CD4-positive, alpha-beta T cell treated with Interleukin-6 for 4 hours (primary cell): ENCODE measurements around the gene CDC20B.
A peak's percentile ranks its signal among the peaks of the same experiment; 100 is the strongest.
"Not testable (repeated sequence)": the region's sequence is repeated elsewhere in the genome, so short reads cannot be mapped to it uniquely, and the experiment has no call there.

ENCODE experiments used
- DNase-seq: peaks from one replicate; pipeline ENCODE4 v3.0.0-alpha.2; 2020; ENCODE audit warnings: mixed read lengths

CDC20B gene

DNA sequence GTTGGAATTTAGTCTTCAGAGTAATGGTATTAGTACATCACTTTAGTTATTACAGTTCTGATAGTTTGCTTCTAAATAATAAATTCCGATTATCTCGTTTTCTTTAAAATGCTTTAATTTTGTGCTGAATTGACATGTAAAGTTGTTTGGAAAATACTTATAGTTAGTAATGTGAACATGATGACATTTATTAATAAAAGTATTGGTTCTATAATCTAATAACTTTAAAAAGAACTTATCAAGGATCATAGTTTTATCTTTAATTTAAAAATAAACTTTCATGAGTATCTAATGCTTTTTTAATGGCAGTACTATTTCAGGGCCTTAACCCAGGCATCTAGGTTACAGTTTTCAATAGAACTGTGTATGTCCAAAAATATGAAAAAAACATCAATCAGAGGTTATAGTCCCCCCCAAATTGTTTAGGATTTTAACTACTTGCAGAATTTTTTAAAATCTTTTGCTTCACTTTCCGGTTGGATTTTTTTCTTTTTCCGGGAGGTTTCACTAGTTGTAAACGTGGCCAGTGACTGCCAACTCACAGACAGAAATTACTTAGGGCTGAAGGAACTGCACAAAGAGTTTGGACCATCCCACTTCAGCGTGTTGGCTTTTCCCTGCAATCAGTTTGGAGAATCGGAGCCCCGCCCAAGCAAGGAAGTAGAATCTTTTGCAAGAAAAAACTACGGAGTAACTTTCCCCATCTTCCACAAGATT is 12.3 kb downstream of the CDC20B start:
- no peak for DNase-seq

DNA sequence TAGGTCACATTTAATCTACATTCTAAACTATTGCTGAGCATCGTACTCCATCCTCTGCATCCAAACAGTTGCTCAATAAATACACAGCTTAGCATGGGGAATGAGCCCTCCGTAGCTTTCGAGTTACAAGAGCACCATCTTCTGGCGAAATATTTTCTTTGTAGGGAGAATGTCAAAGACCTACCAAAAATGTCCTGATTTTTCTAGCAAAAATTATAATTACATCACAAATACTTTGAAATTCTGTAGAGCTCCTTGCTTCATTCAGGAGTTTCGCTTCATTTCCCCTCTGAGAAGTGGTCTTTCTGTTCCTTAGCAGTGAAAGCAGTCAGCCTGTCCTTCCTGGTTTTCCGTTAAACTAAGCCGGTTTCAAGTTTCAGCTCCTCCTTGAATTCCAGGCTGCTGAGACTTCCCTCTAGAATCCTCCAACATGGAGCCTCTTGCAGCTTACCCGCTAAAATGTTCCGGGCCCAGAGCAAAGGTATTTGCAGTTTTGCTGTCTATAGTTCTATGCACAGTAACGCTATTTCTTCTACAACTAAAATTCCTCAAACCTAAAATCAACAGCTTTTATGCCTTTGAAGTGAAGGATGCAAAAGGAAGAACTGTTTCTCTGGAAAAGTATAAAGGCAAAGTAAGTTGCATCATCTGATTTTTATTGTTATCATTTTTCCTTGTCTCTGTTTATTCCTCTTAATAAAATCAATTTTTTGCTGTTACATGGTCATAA is 13.0 kb downstream of the CDC20B start, which contains the start of gene GPX8:
TSS of gene GPX8 (plus strand) at position 409 of the 730 bp plus-strand sequence. CDS start at position 431, 22 bp downstream.
- peak; percentile 20 for DNase-seq

DNA sequence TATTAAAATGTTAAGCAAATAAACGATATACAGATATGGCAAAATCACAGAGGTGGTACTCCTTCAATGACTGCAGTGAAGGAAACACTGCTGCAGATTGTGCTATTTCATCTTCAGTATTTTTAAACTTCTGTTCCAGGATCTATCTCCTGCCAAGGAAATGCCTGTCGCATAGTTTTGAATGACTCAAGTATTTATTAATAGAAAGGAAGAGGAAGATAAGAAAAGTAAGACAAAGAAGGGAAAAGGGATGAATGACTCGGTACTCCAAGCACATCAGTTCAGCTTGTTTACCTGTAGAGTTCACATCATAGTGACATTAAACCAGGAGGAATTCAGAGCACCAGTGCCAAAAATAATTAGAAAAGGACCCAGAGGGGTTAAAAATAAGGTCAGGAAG is 18.1 kb downstream of the CDC20B start:
- DNase-seq: no peak

DNA sequence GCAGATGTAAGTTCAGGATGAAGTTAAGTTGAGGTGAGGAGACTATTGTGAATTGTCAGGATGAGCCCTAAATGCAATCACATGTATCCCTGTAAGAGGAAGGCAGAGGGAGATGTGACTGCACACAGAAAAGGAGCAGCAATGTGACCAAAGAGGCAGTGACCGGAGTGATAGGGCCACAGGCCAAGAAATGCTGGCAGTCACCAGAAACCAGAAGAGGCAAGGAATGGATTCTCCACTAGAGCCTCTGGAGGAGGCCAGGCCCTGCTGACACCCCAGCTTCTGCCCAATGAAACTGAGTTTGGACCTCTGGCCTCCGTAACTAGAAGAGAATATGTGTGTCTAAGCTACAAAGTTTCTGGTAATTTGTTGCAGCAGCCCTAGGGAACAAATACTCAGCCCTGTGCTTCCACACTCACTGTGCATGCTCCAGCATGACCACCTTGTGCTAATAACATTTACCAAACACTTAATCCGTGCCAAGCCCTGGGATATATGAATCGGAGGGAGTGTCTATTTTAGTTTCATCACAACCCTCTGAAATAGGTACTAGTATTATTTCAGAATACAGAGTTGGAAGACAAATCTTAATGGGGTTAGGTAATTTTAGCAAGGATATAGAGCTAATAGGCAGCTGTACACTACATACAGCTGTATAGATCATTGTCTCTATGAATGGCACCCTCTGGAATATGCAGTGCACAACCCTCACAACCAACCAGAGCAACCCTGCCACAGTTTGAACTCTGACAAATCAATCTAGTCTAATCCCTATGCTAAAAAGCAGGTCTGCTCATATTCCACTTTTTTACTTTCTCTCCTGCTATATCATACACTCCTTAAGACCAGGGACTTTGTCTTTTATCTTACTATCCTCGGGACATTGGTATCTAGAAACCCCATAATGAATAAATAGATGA is 20.8 kb downstream of the CDC20B start:
- DNase-seq: no peak

DNA sequence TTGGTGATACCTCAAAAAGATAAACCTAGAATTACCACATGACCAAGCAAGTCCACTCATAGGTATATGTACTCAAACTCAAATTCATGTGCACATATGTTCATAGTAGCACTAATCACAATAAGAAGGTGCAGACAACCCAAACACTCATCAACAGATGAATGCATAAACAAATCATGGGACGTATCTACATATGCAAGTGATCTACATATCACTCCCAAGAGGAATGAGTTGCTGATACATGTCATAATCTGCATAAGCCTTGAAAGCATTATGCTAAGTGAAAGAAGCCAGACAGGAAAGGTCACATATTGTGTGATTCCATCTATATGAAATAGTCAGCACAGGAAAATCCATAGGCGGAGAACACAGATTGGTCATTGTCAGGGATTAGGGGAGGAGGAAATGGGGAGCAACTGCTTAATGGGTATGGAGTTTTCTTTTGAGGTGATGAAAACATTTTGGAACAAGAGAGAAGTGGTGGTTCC is 23.6 kb downstream of the CDC20B start:
- no peak for DNase-seq

DNA sequence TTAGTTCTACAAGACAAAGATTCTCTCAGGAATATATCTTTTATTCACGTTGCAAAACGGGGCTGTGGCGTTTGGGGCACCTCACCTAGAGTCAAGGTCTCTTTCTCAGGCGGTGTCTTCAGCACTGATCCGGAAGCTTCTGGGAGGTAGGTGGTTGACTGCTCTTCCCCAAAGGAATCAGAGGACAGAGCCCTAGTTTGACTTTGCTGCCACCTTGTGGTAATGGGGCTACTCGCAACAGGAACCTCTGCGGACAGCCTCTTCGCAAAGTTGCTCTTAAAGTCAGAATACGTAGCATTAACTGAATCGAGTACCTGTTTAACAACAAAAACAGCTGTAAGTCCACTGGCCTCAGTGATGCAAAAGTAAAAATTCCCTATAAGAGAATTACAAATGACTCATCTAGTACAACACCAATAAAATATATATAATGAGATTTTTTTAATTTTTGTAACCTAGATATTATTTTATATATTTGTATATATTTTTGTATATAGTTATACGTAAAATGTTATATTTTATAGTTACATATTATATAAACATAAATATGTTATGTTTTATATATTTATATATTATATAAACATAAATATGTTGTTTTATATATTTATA is 26.3 kb downstream of the CDC20B start:
- DNase-seq: peak; percentile 85

DNA sequence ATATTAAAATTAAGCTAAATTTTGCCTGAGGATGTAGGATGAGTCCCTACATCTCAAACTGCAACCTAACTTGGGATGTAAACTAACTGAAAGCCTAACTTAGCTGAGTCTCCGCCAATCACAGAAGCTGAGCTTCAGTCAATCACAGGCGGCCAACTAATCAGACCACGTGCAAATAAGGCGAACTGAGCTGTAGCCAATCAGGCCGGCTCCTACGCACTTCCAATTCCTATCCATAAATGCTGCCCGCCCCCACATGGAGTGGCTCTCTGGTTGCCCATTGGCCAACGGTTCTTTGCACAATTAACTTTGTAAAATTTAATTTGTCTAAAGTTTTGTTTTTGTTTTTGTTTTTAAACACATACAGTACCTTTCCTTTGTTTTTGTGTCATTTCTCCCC is 26.9 kb downstream of the CDC20B start:
- DNase-seq: no peak

DNA sequence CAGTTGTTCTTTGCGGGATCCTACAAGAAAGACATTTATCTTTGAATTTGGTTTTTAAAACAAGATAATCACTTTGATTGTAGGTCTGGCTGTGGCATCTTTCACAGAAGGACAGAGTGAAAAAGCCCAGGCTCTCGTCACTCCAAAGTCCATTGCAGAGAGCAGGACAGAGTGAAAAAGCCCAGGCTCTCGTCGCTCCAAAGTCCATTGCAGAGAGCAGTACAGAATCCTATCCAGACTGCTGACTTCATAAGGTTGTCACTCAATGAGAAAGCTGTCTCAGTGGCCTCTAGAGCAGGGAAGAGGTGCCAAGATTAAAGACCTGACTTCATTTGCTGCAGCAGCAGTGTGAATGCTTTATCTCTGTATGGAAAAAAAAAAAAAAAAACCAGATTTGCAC is 29.4 kb downstream of the CDC20B start:
- DNase-seq: no peak

DNA sequence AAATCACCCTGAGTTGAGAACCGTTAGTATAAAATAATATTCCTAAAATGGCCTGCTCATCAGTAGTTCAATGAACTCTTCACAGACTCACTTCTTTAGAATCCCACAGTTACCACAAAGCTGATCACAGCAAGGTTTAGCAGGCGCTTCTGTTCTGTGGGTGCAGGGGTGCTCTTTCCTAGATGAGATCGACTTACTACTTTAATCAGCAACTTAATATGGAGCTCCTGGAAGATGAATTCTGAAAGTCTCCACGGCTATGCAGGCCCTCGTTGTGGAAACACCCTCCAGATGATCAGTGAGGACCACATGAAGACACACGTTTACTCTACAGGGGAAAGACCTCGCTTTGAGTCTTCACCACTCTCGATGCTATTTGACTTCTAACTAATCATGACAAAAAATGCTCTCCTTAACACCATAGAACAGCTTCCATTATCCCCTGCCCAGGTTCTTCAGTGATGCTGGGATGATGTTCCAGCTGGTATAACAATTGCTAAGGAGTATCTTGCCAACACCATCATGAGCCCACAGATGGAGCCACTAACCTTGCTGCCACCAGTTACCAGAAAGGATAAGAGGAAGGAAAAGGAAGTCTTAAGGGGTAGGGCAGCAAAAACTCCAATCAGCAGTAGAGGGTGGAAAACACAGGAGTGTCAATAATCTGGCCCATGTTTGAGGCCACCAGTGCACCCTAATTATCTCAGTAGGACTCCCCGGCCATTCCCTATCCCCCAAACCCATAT is 30.9 kb downstream of the CDC20B start:
- DNase-seq: no peak

DNA sequence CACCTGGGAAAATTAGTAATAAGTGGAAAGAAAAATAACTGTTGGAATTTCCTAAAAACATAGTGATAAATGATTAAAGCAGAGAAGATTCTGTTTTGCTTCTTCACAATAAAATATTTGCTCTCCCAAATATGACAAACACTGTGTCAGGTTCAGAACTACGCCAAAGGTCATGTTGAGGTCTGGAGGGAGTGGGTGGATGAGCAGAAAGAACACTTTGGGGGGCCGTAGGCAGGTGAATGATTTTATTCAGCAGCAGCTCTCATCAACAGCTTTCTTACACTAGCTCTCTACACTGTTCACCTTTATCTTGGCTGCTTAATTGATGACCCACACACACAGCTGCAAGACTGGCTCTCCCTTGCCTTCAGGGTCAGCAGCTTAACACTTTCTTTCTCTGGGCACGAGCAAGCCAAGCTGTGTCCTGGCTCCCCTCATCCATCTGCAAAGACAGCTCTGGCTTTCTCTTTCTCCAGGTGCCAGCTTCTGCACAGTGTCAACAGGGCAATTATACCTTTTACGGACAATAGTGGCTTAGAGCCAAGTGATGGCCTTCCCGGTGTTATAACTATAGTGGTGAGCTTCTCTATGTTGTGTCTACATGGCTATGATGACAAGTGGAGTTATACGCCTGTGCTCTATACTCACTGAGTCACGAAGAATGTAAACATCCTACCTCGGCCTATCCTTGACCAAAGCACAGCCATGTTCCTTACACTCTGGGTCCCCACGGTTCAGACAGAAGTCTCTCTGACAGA is 31.9 kb downstream of the CDC20B start:
- no peak for DNase-seq

DNA sequence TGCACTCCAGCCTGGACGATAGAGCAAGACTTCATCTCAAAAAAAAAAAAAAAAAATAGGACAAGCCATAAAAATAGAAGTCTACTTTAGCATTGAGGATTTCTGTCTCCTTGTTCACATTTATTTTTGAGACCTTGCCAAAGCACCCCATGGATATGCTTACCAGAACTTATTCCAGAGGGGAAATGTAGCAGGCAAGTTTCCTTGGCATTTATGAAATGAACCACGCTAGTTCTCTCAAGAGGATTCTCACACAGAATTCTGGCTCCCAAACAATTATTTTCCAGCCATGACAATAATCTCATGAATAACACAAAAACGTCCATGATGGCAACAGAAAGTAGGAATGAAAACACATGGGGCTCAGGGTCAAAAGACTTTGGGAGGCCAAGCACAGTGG is 36.5 kb downstream of the CDC20B start:
- DNase-seq: no peak

DNA sequence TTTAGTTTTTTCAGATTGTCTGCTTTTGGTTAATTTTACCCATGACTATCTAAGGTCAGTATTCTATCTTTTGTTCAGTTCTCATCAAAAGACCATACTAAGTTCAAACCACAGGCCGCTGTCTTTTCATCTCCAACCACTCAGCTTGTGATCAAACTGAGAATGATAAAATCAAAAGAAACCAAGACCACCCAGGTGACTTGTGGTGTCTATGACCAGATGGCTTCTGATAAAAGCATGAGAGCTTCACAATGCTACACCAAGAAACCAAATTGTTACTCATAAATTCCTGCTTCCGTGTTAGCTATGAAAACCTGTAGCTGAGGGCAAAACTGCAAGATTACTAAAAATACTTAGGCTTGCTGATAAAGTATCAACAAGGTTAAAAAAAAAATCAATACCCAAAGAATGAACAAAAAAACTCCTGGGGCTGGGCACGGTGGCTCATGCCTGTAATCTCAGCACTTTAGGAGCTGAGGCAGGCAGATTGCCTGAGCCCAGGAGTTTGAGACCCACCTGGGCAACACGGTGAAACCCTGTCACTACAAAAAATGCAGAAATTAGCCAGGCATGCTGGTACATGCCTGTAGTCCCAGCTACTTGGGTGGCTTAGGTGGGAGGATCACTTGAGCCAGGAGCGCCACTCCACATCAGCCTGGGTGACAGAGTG is 38.8 kb downstream of the CDC20B start:
- DNase-seq: no peak

DNA sequence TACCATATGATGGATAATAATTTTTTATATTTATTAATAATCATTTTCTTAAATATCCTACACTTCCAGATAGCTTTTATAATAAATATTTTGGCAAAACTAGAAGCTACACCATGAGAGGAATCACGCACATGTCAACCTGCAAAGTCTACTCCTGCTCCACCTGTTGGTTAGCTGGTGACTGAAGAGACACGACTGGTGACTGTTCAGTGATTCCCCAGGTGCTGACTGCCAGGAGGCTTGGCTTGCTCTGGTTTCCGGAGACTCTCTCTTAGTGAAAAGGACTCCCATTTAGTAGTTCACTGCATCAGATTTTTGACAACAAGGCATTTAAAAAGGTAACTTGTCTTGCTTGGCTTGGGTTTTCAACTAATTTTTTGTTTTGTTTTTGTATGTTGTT is 49.6 kb downstream of the CDC20B start:
- no peak for DNase-seq

DNA sequence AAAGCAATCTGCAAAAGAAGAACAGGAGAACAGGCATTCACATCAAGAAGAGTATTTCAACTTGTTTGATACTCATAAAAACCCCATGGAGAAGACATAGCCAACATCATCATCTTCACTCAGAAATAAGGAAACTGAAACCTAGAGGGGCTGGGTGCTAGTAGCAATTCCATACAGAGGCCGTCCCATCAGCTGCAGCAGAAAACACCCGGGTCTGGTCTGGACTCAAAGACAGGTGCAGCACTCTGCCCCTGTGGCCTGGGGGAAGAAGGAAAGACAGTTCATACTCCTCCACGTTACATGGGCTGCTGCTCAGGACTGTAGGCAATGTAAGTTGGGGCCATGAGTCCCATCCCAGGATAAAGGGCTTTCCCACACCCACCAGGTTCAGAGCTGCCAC is 58.9 kb downstream of the CDC20B start:
- no peak for DNase-seq

DNA sequence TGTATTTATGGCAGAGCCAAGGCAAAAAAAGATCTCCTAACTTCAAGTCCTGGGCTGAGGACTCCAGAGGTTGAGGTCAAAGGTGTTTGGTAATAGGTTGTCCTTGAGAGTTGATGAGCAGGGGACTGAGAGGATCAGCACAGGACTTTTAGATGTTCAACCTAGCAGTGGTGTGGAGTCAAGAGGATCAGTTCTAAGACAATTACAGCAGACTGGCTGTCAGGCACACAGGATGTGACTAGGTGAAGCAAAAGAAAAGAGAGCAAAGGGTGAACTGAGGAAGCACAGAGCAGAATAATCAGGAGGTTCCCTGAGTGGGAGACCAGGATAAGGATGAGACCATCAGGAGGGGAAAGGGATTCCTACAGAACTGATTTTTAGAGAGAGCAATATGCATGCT is 59.6 kb downstream of the CDC20B start:
- no peak for DNase-seq

DNA sequence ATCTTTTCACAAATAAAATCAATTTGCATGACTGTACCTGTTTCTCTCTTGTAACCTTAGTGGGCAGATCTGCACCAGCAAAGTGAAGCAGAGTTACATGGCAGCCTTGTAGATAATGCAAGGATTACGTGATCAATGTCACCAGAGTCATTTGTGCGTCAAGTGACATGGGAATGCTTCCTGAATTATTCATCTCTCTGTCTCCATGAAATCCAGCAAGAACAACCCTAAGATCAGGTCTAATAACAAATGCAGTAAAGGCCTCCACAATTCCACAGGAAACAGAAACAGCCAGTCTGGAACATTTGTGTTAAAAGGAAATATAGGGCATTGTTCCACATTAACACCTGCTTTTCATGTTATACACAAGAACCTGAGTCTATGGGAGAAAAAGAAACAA is 62.8 kb downstream of the CDC20B start:
- no peak for DNase-seq

DNA sequence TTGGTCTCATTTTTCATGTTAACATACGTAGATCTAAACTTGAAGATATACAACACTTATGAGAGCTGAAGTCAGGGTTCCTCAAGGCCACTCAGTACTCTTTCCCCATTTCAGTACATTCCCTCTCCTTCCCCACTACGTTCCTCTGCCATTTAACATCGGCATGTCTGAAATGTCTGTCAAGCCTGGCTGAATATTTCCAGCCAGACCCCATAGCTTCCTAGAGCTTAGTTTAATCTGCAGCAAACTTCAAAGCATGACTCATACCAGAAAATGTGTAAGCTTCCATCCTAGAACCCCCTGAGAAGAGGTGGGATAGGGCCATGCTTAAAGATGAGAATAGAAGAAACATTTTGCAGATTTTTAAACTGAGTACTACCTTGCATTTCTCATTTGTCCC is 64.3 kb downstream of the CDC20B start:
- no peak for DNase-seq

DNA sequence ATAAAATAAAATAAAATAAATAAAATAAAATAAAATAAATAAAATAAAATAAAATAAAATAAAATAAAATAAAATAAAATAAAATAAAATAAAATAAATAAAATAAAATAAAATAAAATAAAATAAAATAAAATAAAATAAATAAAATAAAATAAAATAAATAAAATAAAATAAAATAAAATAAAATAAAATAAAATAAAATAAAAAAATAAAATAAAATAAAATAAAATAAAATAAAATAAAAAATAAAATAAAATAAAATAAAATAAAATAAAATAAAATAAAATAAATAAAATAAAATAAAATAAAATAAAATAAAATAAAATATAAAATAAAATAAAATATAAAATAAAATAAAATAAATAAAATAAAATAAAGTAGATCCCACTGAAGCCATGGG is 67.0 kb downstream of the CDC20B start:
- not testable (repeated sequence) for DNase-seq

DNA sequence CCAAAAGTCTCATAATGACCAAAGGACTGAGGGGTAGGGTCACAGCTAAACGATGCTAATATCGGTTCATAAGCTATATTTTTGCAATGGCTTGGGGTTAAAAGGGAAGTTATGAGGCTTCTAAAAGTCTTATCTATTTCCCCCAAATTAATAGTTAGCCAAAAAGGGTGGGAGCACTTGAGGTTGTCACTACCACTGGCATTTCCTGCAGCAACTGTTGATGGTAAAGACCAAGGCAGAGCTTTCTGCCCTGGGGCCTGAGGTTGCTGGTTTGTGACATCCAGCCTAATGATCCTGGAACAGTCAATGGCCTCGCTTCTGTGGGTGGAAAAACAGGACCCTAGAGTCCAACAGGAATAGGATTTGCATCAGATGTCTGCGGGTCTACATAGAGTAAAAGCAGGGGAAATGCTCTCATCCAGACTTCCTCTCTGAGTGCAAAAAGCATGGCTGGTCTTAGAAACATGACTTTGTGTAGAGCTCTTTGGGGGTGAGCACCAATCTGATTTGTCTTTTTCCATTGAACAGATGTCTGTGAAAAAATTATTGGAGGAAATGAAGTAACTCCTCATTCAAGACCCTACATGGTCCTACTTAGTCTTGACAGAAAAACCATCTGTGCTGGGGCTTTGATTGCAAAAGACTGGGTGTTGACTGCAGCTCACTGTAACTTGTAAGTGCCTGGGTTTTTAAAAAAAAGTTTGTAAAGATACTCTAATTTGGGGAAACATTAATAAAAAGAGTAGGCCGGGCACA is 67.9 kb downstream of the CDC20B start:
- no peak for DNase-seq
